Kidney epithelial cell (primary cell): ENCODE data around the gene ST3GAL2. TPM values are rescaled to one million over a fixed set of nuclear protein-coding genes. Genes with fewer than 3 reads are reported as not detected.

Experiments
- DNase-seq: peaks from one replicate; pipeline ENCODE4 v3.0.0-alpha.2; 2010; ENCODE audit warnings: low read depth
- H3K27me3 ChIP-seq: 2 replicates; pipeline ENCODE4 v1.6.0; 2011; ENCODE audit warnings: low read length; ENCODE audit not compliant: control insufficient read depth, insufficient read depth
- H3K36me3 ChIP-seq: 2 replicates; pipeline ENCODE4 v1.5.1; 2011; ENCODE audit warnings: low read length; ENCODE audit not compliant: control insufficient read depth, insufficient read depth
- H3K4me3 ChIP-seq: 2 replicates; pipeline ENCODE4 v1.5.1; 2011; ENCODE audit warnings: low read depth, mild to moderate bottlenecking, control low read depth, low read length
- total RNA-seq: library from RNA; depleted of rRNA; stranded (reverse); fragments of >200 nt; gene quantifications from 2 replicates; pipeline ENCODE4 v1.2.3, GENCODE V29; 2015
- TF ChIP-seq, protein P1 (sequence below): IDR thresholded peaks from 2 replicates; pipeline ENCODE4 v1.5.1; 2011; ENCODE audit warnings: mild to moderate bottlenecking, moderate library complexity, low read length, control low read depth, inconsistent platforms; ENCODE audit not compliant: insufficient read depth, poor library complexity, severe bottlenecking

ST3GAL2 gene, protein sequence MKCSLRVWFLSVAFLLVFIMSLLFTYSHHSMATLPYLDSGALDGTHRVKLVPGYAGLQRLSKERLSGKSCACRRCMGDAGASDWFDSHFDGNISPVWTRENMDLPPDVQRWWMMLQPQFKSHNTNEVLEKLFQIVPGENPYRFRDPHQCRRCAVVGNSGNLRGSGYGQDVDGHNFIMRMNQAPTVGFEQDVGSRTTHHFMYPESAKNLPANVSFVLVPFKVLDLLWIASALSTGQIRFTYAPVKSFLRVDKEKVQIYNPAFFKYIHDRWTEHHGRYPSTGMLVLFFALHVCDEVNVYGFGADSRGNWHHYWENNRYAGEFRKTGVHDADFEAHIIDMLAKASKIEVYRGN
- 22.6 and 24.9 TPM in 2 replicates for total RNA-seq

DNA sequence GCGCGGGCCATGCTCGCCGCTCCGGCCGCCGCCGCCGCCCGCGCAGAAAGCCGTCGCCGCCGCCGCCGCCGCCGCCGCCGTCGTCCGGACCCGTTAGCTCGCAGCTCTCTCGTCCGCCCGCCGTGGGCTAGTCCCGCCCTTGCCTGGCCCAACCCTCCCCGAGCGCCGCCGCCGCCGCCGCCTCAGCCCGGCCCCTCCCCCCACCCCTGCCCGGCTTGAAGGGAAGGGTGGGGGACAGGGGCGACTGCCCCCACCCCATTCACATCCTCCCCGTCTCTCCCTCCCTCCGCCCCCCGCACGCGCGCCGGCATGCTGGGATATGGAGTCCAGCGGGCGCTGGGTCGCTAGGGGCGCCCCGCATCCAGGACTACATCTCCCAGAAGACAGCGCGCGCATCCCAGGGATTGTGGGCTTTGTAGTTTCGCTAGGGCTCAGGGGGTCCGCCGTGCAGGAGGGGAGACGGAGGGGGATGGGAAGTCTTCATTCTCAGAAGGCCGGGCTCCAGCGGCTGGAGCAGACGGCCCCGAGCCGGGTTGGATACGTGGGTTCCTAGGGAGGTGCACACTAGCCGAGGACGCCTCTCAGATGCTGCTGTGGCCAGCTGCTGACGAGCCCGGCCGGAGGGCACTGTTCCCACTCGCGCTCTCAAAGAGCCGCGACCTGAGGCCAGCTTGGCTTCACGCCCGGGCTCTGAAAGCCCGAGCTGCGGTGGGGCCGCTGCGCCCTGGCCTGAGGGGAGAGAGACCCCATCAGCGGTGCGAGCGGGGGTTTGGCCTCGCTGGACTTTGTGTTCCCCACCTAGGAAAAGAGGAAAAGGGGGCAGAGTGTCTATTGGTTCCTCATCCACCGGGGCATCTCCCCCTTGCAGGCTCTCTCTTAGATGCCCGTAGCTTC lies at the start of gene ST3GAL2:
TSS of gene ST3GAL2 (minus strand) at position 132 of the 894 bp plus-strand sequence. CDS start 40,570 bp downstream, outside the sequence.
- Histone ChIP-seq H3K36me3 (no peaks in the 10 kb centered on the region), H3K27me3 (no peaks in the 10 kb centered on the region), H3K4me3 (peak within 1 kb of the TSS; percentile 75)
- DNase-seq = no peak
- TF ChIP-seq, protein P1, sequence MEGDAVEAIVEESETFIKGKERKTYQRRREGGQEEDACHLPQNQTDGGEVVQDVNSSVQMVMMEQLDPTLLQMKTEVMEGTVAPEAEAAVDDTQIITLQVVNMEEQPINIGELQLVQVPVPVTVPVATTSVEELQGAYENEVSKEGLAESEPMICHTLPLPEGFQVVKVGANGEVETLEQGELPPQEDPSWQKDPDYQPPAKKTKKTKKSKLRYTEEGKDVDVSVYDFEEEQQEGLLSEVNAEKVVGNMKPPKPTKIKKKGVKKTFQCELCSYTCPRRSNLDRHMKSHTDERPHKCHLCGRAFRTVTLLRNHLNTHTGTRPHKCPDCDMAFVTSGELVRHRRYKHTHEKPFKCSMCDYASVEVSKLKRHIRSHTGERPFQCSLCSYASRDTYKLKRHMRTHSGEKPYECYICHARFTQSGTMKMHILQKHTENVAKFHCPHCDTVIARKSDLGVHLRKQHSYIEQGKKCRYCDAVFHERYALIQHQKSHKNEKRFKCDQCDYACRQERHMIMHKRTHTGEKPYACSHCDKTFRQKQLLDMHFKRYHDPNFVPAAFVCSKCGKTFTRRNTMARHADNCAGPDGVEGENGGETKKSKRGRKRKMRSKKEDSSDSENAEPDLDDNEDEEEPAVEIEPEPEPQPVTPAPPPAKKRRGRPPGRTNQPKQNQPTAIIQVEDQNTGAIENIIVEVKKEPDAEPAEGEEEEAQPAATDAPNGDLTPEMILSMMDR = no peak

DNA sequence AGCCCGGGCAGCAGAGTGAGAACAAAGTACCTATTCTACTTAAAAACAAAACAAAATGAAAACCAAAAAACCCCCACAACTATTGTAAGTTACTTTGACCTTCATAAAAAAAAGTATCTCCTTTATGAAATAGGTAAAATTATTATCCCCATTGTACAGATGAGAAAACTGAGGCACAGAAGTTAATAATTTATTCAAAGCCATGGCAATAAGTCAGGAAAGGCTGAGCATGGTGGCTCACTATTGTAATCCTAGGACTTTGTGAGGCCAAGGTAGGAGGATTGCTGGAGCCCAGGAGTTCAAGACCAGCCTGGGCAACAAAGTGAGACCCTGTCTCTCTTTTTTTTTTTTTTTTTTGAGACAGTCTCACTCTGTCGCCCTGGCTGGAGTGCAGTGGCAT lies 46.0 kb upstream of the ST3GAL2 start:
- no peak for DNase-seq
- Histone ChIP-seq H3K4me3 (no peak overlapping the region), H3K36me3 (peaks cover 11% of the 10 kb centered on the region), H3K27me3 (no peaks in the 10 kb centered on the region)
- TF ChIP-seq, protein P1 = no peak

DNA sequence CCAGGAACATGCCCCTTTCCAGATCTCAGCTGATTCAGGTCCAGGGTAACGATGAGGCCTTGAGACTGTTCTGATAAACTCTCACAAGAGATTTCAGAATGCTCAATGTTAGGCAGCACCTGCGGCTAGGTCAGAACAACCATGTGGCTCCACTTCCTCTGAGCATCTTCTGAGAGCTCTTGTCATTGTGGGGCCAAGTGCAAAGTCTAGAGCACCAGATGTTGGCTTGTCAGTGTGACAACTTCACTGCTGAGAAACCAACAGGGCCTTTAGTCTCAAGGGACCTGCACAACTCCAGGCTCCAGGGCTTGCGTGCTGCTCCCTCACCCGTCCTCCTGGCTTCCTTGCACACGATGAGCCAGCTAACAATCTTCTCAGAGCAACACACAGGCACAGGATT lies 44.5 kb upstream of the ST3GAL2 start:
- Histone ChIP-seq H3K4me3 (no peak overlapping the region), H3K36me3 (peaks cover 14% of the 10 kb centered on the region), H3K27me3 (no peaks in the 10 kb centered on the region)
- DNase-seq = no peak
- TF ChIP-seq, protein P1 = no peak

DNA sequence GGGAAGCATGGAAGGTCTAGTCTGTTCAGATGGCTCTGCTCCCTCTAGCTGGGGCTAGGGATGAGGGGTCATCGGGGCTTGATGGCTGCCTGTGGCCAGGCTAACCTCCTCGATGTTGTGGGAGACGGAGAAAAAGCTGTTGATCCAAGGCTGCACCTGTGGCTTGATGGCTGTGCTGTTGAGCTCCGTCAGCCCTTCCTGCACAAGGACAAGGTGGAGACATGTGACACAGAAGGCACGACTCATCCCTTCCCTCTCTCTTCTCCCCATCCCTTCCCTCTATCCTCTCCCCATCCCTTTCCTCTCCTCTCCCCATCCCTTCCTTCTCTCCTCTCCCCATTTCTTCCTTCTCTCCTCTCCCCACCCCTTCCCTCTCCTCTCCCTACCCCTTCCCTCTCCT lies 43.7 kb upstream of the ST3GAL2 start:
- TF ChIP-seq, protein P1 = no peak
- H3K4me3 ChIP-seq = no peak overlapping the region
- H3K27me3 ChIP-seq = no peaks in the 10 kb centered on the region
- no peak for DNase-seq
- peaks cover 14% of the 10 kb centered on the region for H3K36me3 ChIP-seq

DNA sequence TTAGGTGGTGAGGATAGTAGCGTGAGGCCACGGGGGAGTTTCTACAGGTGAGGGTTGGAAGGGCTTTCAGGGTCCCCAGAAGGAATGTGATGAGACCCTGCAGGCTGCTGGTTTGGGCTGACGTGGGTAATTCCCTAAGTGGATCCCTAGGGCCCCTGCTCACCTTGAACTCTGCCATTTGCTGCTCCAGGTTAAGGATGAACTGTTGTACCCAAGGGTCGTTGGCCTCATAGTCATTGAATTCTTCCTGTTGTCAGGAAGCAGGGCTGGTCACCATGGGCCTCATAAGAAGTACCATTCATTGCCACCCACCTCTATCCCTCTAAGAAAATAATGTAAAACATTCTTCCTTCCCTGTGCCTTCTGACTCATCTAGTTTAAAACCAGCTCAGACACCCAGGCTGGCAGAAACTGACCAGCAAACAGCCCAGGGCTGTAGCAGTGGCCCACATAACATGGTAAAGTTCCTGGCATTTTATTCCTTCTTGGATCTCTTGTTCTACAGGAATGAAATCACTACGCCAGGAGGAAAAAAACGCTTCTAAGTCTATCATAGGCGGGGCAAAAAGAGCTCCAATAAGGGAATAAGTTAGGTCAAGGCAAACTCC lies 43.1 kb upstream of the ST3GAL2 start:
- Histone ChIP-seq H3K4me3 (no peak overlapping the region), H3K36me3 (peaks cover 14% of the 10 kb centered on the region), H3K27me3 (no peaks in the 10 kb centered on the region)
- TF ChIP-seq, protein P1 = no peak
- no peak for DNase-seq
